Ascending aorta (tissue), 2 donors: ENCODE results near the gene CACNB1. TPM values are rescaled to one million over a fixed set of nuclear protein-coding genes. Genes with fewer than 3 reads are reported as not detected.

Experiments used
- DNase-seq, 2 donors: peaks; one replicate each; pipeline ENCODE4 v3.0.0-alpha.2; 2019; ENCODE audit warnings: low spot score in 2 of 2
- H3K27ac ChIP-seq, 2 donors: fragments of 200-600 bp; sonication (generic); one replicate each; pipeline ENCODE4 v1.5.1; 2016 to 2017; ENCODE audit warnings: mild to moderate bottlenecking in 1 of 2
- H3K27me3 ChIP-seq: fragments of 200-600 bp; sonication (generic); one replicate; pipeline ENCODE4 v1.5.1; 2017
- H3K36me3 ChIP-seq, 2 donors: fragments of 200-600 bp; sonication (generic); one replicate each; pipeline ENCODE4 v1.5.1; 2016
- H3K4me1 ChIP-seq, 2 donors: fragments of 200-600 bp; sonication (generic); one replicate each; pipeline ENCODE4 v1.5.1; 2016 to 2017; ENCODE audit warnings: mild to moderate bottlenecking in 1 of 2
- H3K4me3 ChIP-seq, 2 donors: fragments of 200-600 bp; sonication (generic); one replicate each; pipeline ENCODE4 v1.5.1; 2016 to 2017; ENCODE audit warnings: mild to moderate bottlenecking in 1 of 2
- H3K9me3 ChIP-seq, 2 donors: fragments of 200-600 bp; sonication (generic); one replicate each; pipeline ENCODE4 v1.5.1; 2016
- CTCF ChIP-seq, 3 experiments: fragments of 200-600 bp in 2 of 3; fragments of 450-650 bp in 1 of 3; sonication (generic) in 2 of 3; IDR thresholded peaks; one replicate each; pipeline ENCODE4 v1.5.1; 2016 to 2019; ENCODE audit warnings: antibody characterized with exemption in 3 of 3, mild to moderate bottlenecking in 1 of 3, moderate library complexity in 1 of 3
- intact Hi-C: fragments of 100-400 bp; cut with DNase I; formaldehyde crosslinking; loops from one replicate; pipeline ENCODE4 v1.15.1; 2023
- total RNA-seq: library from RNA; depleted of rRNA; stranded (reverse); fragments of >200 nt; gene quantifications from one replicate; pipeline ENCODE4 v1.1.0, GENCODE V29; 2016

Gene CACNB1
- total RNA-seq, 1 donor from 2014 or later, result 9.6 TPM

GRCh38 chr17:39193346-39193745 lies 4.1 kb downstream of the CACNB1 start:
- no peak for DNase-seq
- Histone ChIP-seq H3K27me3 (no peaks in the 10 kb centered on the region), H3K4me1 (peaks cover 14 to 39% of the 10 kb centered on the region in 2 donors), H3K9me3 (no peaks in the 10 kb centered on the region), H3K36me3 (peaks cover 50 to 54% of the 10 kb centered on the region in 2 donors), H3K4me3 (no peak overlapping the region), H3K27ac (peak overlapping the region; percentile 92 to 98)
- intact Hi-C loops, result no loop called here
- TF ChIP-seq CTCF (IDR thresholded peaks at IDR 0.05), result no peak

- DNase-seq, result no peak
- H3K27ac ChIP-seq, result no peak overlapping the region
- H3K4me3 ChIP-seq, result no peak overlapping the region
- H3K27me3 ChIP-seq, result no peaks in the 10 kb centered on the region
- intact Hi-C loops, result no loop called here
- peaks cover 14 to 36% of the 10 kb centered on the region in 2 donors for H3K4me1 ChIP-seq
- H3K9me3 ChIP-seq, result no peaks in the 10 kb centered on the region
- TF ChIP-seq CTCF (IDR thresholded peaks at IDR 0.05), result no peak
- peaks cover 54 to 59% of the 10 kb centered on the region in 2 donors for H3K36me3 ChIP-seq
Observed at GRCh38 chr17:39192901-39193300, 4.6 kb downstream of the CACNB1 start.

GRCh38 chr17:39191750-39192510 lies 5.5 kb downstream of the CACNB1 start:
- Histone ChIP-seq H3K36me3 (peaks cover 64 to 69% of the 10 kb centered on the region in 2 donors), H3K4me1 (peaks cover 14 to 33% of the 10 kb centered on the region in 2 donors), H3K27me3 (no peaks in the 10 kb centered on the region), H3K4me3 (no peak overlapping the region), H3K9me3 (no peaks in the 10 kb centered on the region), H3K27ac (no peak overlapping the region)
- TF ChIP-seq CTCF (IDR thresholded peaks at IDR 0.05), result no peak
- DNase-seq, result no peak
- intact Hi-C loops, result no loop called here

GRCh38 chr17:39187152-39187830 lies 10.2 kb downstream of the CACNB1 start:
- no peak for TF ChIP-seq CTCF (IDR thresholded peaks at IDR 0.05)
- Histone ChIP-seq H3K9me3 (no peaks in the 10 kb centered on the region), H3K4me1 (no peaks in the 10 kb centered on the region), H3K36me3 (peaks cover 91 to 99% of the 10 kb centered on the region in 2 donors), H3K4me3 (no peak overlapping the region), H3K27ac (no peak overlapping the region), H3K27me3 (no peaks in the 10 kb centered on the region)
- no peak for DNase-seq
- intact Hi-C loops, result no loop called here

GRCh38 chr17:39186481-39187002 lies 10.9 kb downstream of the CACNB1 start:
- TF ChIP-seq CTCF (IDR thresholded peaks at IDR 0.05), result no peak
- H3K27ac ChIP-seq, result no peak overlapping the region
- no peak overlapping the region for H3K4me3 ChIP-seq
- no peak for DNase-seq
- peaks cover 91 to 96% of the 10 kb centered on the region in 2 donors for H3K36me3 ChIP-seq
- intact Hi-C loops, result no loop called here
- no peaks in the 10 kb centered on the region for H3K4me1 ChIP-seq
- no peaks in the 10 kb centered on the region for H3K27me3 ChIP-seq
- H3K9me3 ChIP-seq, result no peaks in the 10 kb centered on the region
